Measurements from ENCODE around the gene PSMD14.
"Not testable (repeated sequence)": the region's sequence is repeated elsewhere in the genome, so short reads cannot be mapped to it uniquely, and the experiment has no call there.

The PSMD14 gene

DNA sequence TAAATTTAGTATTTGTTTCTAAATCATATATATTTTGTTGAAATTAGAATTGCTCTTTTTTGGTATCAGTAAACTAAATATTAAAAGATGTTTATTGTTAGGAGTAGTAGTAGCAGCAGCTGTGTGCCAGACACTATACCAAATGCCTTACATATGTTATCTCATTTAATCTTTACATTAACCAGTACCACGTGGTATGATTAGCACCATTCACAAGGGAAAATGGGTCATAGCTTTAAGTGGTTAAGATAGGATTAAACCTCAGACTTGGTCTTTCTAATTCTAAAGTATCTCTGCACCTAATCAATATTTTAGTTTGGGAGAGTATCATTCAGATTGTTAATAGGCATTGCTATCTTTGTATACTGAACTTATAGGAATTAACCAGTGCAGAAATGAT is 29.0 kb downstream of the PSMD14 start:
- no peak for DNase-seq

DNA sequence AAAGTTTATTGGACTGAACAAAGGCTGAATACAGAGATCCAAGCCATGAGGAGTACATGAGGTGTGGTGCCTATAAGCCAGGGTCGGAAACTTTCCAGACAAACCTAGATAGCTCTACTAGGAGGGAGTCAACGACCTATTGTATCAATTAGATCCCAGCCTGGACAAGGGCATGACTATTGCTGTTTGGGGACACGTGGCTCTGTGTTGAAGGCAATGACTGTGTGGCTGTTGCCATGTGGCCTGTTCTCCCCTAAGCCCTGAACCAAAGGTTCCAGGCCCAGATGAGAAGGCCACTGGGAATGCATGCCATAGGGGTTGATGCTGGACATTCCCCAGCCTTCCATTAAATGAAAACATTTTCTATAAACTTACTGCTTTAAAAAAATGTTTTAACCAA is 31.3 kb downstream of the PSMD14 start:
- not testable (repeated sequence) for DNase-seq

DNA sequence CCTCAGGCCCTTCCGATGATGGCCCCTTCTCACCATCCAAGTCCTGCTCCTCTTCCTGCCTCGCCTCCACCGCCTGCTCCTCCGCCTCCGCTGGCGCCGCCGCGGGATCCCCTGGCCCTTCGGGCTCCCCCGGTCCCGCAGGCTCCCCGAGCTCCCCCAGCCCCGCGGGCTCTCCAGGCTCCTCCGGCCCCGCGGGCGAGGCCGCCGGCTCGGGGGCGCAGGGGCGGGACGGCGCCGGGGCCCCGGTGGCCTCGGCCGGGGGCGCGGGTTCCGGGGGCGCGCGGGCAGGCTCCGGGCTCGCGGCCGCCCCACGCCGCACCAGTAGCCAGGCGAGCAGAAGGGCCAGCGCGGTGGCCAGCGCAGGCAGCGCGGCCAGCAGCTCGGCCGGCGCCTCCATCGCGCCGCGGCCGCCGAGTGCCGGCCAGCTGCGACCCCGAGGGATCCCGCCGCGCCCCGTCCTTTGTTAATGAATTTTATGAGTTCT is 32.7 kb downstream of the PSMD14 start:
- DNase-seq = not testable (repeated sequence)

DNA sequence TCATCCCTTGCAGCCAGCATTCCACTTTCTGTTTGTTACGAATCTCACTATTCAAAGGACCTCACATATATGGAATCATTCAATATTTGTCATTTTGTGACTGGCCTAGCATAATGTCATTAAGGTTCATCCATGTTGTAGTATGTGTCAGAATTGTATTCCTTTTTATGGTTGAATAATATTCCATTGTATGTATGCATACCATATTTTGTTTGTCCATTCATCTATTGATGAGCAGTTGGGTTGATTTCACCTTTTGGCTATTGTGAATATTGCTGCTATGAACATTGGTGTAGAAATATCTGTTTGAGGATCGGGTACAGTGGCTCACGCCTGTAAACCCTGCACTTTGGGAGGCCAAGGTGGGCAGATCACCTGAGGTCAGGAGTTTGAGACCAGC is 35.0 kb downstream of the PSMD14 start:
- no peak for DNase-seq

DNA sequence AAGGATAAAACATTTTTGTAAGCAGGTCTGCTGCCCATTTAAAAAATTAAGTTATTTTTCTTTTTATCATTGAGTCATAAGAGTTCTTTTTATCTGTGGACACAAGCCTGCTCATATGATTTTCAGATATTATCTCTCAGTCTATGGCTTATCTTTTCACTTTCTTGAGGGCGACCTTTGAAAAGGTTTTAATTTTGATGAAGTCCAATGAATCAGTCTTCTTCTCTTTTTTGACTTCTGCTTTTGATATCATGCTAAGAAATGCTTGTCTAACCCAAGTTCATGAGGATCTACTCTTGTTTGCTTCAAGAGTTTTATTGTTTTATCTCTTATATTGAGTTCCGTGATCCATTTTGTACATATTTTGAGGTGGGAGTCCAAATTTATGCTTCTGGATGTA is 36.5 kb downstream of the PSMD14 start:
- DNase-seq = no peak

DNA sequence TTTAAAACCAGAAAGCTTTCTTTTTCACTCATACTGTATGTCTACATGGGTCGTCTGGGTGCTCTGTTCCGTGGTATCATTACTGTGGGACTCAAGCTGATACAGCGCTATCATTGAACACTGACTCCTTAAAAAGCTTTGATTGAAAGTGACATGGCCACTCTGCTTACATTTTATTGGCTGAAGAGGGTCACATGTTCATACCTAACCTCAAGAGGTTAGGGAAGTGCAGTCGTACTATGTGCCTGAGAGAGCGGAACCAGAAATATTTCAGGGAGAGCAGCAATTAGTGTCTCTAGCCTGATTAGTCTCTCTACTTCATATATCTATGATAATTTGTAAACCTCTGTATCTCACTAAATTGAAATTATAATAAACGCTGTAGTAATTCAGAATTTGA is 43.5 kb downstream of the PSMD14 start:
- no peak for DNase-seq

DNA sequence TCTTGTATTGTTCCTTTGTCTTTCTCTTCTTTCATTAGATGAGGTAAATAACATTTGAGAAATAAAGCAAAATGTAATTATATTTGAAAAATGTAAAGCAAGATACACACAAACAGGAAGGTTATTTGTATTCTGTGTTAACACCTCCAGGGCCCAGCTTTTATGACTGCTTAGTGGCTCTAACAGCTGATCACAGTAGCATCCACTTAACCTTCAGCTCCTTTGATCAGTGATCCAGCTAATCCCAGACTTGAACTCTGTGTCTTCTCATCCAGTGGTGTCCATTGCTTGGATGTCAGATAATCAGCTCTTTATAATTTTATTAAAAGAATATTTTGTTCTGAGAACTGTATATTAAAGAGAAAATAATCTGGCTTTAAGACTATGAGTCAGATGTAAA is 44.5 kb downstream of the PSMD14 start:
- DNase-seq = no peak

DNA sequence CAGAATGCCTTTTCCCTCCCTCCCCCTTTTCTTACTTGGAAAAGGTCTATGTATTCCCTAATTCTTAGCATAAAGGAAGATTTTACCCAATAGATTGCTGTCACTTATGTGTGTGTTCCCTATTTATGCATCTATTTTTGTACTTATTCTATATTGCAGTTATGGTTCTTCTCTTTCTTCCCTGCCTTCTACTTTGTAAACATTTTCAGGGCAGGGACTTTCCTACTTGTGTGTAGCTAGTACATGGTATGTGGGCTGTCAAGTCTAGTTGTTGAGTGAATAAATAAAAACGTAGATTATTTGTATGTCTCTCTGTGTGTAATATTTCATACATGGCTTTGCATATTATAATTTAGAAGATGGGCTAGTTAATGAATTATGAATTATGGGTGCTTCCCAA is 45.3 kb downstream of the PSMD14 start:
- no peak for DNase-seq

DNA sequence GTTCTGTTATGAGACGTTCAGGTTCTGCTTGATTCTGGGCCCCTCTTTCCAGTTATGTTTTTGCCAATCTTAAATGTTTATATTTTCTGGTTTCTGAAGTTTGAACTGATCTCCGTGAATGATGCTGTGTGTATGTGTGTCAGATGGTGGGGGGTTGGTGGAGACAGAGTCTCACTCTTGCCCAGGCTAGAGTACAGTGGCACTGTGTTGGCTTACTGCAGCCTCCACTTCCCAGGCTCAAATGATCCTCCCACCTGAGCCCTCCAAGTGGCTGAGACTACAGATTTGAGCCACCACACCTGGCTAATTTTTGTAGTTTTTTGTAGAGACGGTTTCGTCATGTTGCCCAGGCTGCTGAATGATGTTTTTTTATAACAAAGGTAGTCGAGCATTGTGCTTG is 45.9 kb downstream of the PSMD14 start:
- no peak for DNase-seq

DNA sequence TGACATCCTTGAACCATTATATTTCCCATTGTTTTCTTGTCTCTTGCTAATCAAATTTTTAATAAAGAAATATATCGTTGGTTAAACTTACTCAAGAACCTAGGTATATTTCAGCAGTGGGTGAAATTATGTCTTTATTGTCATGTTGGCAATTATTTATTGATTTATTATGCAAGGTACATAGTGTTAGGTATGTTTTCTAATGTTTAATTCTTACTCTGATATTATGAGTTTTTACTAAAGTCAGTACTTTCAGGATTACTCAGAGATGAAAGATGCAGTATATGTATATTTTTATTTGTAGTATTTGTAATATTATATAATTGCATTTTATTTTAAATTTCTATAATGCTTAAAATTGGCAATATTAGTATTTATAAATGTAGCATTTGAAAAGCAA is 46.9 kb downstream of the PSMD14 start:
- DNase-seq = no peak

DNA sequence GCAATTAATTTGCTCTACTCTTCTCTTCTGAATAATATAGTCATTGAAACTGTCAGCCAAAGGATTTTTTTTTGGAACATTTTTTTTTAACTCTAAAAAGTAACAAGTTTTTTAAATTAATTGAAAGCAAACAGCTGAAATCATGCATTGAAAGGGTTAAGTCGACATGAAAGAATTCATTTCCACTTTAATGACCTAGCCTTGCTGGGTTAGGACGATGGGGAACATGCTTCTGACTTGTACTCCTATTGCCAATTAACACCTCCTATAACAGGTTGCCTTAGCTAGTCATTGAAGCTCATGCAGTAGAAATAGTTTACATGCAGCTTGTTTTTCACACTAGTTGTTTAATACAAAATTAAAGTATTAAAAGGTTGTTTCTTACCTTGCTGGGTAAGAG is 47.8 kb downstream of the PSMD14 start:
- DNase-seq = no peak

DNA sequence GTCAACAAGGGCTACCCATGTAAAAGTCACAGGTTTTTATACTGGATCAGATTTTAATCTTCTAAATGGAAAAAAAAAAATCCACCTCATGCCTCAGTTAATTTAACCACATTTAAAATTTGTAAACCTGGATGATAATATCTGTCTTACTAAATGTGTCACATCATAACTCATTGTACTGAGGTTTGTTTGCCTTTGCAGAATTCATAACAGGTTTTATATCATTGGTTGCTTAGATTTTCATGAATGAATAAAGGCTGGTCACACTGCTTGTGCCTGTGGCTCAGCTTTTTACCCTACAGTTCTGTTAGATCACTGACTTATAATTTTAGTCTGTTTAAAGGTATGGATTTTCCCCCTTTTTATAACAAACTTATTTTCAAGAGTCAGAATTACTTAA is 48.9 kb downstream of the PSMD14 start:
- no peak for DNase-seq

DNA sequence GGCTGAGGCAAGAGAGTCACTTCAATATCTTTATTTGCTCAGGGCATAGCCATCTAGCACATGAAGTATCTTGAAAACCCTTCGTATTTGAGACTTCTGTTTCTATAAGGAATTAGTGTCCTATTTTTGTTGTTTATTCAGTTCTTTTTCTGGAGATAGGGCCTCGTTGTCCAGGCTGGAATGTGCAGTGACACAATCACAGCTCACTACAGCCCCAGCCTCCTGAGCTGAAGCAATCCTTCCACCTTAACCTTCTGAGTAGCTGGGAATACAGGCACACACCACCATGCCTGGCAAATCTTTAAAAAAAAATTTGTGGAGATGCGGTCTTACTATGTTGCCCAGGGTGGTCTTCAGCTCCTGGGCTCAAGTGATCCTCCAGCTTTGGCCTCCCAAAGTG is 50.6 kb downstream of the PSMD14 start:
- no peak for DNase-seq

DNA sequence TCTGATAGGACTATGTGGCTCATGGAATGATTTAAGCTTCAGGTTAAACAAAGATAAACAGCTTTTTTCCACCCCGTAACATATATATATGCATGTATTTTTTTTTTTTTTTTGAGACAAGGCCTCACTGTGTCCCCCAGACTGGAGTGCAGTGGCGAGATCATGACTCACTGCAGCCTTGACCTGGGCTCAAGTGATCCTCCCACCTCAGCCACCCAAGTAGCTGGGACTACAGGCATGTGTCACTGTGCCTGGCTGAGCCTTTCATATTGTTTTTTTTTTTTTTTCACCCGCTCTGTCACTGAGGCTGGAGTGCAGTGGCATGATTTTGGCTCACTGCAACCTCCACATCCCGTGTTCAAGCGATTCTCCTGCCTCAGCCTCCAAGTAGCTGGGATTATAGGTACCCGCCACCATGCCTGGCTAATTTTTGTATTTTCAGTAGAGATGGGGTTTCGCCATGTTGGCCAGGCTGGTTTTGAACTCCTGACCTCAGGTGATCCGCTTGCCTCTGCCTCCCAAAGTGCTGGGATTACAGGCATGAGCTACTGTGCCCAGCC is 52.0 kb downstream of the PSMD14 start:
- not testable (repeated sequence) for DNase-seq

DNA sequence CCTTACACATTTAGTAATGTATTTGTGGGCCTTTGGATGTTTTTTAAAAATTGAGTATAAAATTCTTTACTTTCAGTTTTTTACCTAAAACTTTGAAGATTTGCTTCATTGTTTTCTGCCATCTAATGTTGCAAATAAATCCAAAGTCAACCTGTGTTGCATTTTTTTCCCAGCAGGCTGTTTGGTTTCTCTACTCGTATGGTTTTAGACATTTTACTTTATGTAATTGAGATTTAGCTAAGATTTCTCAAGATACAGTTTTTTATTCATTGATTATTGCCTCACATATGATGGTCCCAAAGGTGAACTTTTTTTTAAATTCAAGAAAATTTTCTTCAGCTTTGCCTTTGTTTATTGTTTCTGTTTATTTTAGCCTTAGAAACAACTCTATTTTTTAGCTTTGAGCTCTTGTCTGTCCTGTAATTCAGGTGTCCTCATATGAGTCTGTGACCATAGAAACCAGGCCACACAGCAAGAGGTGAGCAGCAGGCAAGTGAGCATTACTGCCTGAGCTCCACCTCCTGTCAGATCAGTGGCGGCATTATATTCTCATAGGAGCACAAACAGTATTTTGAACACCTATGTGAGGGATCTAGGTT is 54.4 kb downstream of the PSMD14 start:
- DNase-seq = no peak

DNA sequence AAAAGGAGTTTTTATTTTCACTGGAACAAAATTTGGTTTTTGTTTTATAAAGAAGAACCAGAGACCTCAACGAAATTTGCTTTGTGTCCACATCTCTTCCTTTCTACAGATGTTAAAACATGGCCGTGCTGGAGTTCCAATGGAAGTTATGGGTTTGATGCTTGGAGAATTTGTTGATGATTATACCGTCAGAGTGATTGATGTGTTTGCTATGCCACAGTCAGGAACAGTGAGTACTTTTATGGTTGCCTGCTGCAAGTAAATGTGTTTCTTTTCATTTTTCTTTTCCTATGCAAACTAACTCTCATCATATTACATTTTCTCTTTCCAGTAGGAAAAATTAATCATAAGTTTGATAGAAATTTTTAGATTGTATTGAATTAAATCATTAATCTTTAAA is 59.5 kb downstream of the PSMD14 start:
- DNase-seq = no peak

DNA sequence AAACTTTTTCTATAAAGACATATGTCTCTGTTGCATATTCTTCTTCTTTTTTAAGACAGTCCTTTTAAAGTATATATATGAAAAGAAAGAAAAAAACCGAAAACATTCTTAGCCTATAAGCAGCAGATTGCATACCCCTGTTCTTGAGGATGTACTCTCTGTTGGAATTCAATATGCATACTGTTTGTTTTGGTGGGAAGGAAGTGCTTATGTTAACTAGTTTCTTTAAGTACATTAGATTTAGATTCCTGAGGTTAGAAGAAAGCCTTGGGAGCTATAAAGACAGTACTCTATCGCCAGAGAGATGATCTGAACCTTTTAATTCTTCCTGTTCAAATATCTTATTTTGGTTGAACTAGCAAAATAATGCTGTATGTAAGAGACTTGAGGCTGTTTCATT is 61.1 kb downstream of the PSMD14 start:
- no peak for DNase-seq

DNA sequence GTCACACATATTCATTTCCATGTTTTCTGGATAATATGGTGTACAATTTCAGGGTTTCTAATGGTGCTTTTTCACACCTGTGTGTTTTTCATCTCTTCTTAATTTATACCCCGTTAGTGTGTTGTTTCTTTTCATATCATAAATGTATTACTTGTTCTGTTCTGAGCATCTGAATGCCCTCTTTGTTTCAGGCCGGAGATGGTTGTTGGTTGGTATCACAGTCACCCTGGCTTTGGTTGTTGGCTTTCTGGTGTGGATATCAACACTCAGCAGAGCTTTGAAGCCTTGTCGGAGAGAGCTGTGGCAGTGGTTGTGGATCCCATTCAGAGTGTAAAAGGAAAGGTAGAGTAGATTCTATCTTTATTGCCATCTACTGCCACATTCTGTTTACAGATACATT is 62.8 kb downstream of the PSMD14 start:
- no peak for DNase-seq

DNA sequence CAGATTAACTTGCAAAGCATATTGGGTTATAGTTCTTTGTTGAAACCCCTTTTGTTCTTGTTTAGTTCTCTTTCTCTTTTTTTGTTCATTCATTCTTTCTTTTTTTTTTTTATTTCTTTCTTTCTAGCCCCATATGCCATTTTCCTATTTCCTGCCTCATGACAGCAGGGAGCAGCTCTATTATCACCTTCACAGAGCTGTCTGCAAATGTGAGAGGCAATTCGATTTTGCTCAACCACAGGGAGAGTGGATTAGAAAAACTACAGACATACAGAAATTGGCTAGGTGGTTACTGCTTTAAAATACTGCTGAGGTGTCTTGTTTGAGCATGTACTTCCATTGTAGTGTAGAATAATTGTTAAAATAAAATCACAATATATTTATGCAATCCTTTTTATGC is 63.6 kb downstream of the PSMD14 start:
- no peak for DNase-seq

DNA sequence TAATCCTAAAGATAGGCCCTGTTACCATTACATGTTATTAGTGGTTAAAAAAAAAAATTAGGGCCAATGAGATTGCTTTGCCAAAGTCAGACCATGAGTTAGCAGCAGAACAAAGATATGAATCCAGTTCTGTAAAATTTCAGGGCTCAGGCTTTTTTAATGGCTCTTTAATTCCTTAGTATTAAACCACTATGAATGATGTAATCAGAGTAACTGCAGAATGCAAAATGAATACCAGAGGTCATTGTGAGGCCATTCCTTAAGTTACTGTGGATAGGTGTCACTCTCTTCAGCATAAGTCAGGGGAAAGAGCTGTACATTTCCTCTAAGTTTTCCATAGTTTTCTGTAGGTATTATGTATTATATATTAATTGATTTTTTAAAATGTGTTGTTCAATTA is 65.7 kb downstream of the PSMD14 start:
- no peak for DNase-seq

DNA sequence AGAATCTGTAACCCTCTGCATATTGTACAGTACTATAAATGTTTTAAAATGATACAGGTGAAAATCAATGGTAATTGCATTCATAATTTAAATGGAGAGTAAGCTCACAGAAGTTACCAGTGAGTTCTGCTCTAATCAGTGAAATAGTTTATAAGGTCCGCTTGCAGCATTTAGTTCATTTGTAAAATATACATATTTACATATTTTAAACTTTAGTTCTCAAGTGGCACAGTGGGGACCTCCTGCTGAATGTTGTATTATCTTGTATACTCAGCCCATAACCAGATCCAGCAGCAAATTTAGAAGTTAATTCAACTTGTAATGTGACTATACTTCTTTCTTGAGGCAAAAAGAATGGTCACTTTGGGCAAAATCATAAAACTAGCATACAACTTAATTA is 66.2 kb downstream of the PSMD14 start:
- DNase-seq = no peak

DNA sequence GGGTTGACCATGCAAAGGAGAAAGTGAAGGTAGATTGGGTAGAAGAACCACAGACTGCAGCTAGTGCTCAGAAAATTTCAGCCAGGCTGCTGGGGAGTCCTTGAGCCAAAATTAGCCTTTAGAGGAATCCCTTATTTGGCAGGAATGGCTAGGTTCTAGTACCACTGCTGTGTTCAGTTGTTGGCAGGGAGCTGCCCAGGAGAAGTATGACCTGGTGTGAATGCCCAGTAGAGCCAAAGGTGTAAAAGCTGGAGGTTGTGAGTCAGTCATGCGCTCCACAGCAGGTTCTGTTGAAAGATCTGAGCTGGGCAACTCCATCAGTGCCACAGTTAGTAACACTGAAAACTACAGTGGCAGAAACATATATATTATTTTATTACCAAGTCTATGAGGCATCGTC is 71.5 kb downstream of the PSMD14 start:
- no peak for DNase-seq

DNA sequence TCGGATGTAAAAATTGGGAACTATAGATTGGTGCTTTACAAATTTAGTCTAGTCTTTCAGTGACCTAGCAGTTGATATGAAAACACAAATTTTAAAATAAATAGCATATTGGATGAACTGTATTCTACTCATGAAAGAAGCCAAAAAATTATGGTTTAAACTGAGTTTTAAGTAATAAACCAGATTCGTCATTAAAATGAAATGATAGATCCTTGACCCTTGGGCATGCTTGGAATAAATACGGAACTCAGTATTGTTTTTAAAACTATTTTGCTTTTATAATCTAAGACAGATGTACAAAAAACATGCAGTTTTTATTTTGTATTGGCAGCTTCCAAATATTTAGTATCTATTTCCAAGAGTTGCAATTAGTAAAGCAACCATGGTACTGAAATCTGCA is 73.3 kb downstream of the PSMD14 start:
- no peak for DNase-seq

DNA sequence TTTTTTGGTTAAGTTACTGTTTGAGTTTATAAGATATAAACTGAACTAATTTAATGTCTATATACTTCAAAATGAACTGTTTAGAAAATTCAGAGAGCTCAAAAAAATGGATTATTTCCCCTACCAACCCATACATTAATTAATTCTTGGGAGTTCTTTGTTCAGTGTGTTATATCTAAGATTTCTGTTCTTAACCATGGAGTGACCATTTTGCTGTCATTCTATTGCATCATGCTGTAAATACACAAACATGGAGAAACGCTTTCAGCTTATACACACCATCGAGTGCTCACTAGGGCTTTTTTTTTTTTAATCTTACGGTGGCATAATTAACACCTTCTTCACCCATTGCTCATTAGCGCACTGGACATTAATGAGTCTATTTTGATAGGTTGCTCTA is 74.5 kb downstream of the PSMD14 start:
- DNase-seq = no peak

DNA sequence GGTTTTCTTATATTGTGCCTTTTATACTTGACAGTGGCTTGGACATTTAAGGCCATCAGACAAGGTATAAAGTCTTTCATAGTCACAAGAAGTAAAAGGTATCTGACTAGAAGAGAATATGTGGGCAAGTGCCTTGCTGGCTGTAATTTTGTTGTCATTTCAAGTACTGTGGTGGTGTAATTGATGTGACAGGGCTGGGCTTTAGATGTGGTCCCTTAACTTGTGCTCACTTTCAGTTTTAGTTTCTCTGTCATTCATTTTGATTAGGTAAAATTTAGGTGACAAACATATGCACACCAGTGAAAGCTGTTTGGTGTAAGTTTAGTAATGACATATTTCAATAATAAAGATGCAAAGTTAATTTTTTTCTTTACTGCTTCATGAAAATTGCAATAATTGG is 76.6 kb downstream of the PSMD14 start:
- no peak for DNase-seq

Data from NCI-H748 treated with DMSO at 0.1 percent for 48 hours (cell line).